ENCODE data around the gene C9orf43. TPM values are rescaled to one million over a fixed set of nuclear protein-coding genes. Genes with fewer than 3 reads are reported as not detected.

The C9orf43 gene
- total RNA-seq, 2 experiments from 2014 or later = 1.8 to 2.9 TPM

GRCh38 chr9:113398796-113399195, 11.8 kb upstream of the C9orf43 start:
- no peak for DNase-seq (ENCODE audit: low spot score)
- no peak for TF ChIP-seq EZH2phosphoT487 (IDR thresholded peaks at IDR 0.05; ENCODE audit: borderline replicate concordance, low read depth, low read length)
- TF ChIP-seq, protein P1, sequence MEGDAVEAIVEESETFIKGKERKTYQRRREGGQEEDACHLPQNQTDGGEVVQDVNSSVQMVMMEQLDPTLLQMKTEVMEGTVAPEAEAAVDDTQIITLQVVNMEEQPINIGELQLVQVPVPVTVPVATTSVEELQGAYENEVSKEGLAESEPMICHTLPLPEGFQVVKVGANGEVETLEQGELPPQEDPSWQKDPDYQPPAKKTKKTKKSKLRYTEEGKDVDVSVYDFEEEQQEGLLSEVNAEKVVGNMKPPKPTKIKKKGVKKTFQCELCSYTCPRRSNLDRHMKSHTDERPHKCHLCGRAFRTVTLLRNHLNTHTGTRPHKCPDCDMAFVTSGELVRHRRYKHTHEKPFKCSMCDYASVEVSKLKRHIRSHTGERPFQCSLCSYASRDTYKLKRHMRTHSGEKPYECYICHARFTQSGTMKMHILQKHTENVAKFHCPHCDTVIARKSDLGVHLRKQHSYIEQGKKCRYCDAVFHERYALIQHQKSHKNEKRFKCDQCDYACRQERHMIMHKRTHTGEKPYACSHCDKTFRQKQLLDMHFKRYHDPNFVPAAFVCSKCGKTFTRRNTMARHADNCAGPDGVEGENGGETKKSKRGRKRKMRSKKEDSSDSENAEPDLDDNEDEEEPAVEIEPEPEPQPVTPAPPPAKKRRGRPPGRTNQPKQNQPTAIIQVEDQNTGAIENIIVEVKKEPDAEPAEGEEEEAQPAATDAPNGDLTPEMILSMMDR (conservative IDR thresholded peaks at IDR 0.05; ENCODE audit: low read length) = no peak
- Histone ChIP-seq H4K20me1 (ENCODE audit: insufficient read depth, low read length) (no peaks in the 10 kb centered on the region), H3K79me2 (ENCODE audit: insufficient read depth, low read depth, low read length) (no peaks in the 10 kb centered on the region), H3K4me1 (ENCODE audit: insufficient read depth, low read length, poor library complexity, severe bottlenecking) (peaks cover 12% of the 10 kb centered on the region), H3K4me3 (ENCODE audit: low read depth, low read length, poor library complexity, severe bottlenecking) (no peak overlapping the region), H3K27ac (ENCODE audit: low read depth, low read length, poor library complexity, severe bottlenecking) (no peak overlapping the region), H3K9me3 (ENCODE audit: low read length) (no peaks in the 10 kb centered on the region), H3K4me2 (ENCODE audit: low read length) (no peak overlapping the region), H3K36me3 (ENCODE audit: insufficient read depth, low read length) (no peaks in the 10 kb centered on the region), H2AFZ (ENCODE audit: low read length) (no peak overlapping the region), H3K9me2 (ENCODE audit: insufficient read depth, low read length) (no peaks in the 10 kb centered on the region)
- intact Hi-C loops (cut with micrococcal nuclease; ENCODE audit: unreplicated experiment) = no loop called here
- ChIA-PET CTCF (ENCODE audit: unreplicated experiment) (no interaction called here), POLR2A (no interaction called here)
- no TSS peak for BruUV-seq (replicated peaks)

DNA sequence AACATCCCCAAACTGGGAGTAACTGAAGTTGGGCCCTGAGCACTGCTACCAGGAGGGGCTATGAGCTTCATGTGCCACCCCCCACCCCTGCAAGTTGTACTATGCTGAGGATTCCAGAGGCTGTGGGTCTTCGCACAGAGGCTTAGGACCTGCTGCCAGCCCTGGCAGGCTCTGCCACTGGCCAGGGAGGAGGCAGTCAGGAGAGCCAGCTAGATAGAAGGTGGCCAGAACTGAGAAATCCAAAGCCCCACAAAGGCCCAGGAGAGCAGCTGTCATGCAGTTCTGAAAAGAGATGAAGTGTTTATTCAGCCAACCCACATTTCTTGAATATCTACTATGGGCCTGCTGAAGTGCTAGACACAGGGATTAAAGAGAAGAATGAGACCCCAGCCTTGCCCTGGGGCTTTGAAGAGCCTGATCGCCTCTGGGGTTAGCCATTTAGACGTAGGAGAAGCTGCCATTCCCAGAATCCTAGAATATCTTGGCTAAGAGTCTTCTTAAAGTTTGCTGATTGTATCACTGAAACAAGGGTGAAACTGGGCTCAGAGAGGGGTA, 10.8 kb upstream of the C9orf43 start:
- no peaks in the 10 kb centered on the region for H3K9me3 ChIP-seq (ENCODE audit: low read length)
- H3K4me1 ChIP-seq (ENCODE audit: insufficient read depth, low read length, poor library complexity, severe bottlenecking) = peaks cover 12% of the 10 kb centered on the region
- CTCF ChIA-PET (ENCODE audit: unreplicated experiment) = no interaction called here
- no peak overlapping the region for H3K4me3 ChIP-seq (ENCODE audit: low read depth, low read length, poor library complexity, severe bottlenecking)
- H3K4me2 ChIP-seq (ENCODE audit: low read length) = peak overlapping the region; percentile 75
- DNase-seq (ENCODE audit: low spot score) = no peak
- H3K79me2 ChIP-seq (ENCODE audit: insufficient read depth, low read depth, low read length) = no peaks in the 10 kb centered on the region
- H3K36me3 ChIP-seq (ENCODE audit: insufficient read depth, low read length) = peaks cover under 1% of the 10 kb centered on the region; the same call in 1 of the 2 replicates
- TF ChIP-seq, protein P1 (conservative IDR thresholded peaks at IDR 0.05; ENCODE audit: low read length) = no peak
- TF ChIP-seq EZH2phosphoT487 (IDR thresholded peaks at IDR 0.05; ENCODE audit: borderline replicate concordance, low read depth, low read length) = no peak
- no peaks in the 10 kb centered on the region for H3K9me2 ChIP-seq (ENCODE audit: insufficient read depth, low read length)
- no peaks in the 10 kb centered on the region for H4K20me1 ChIP-seq (ENCODE audit: insufficient read depth, low read length)
- intact Hi-C loops (cut with micrococcal nuclease; ENCODE audit: unreplicated experiment) = loop anchor here (5.0 kb wide), 1 partner anchor 57 kb away; the partner anchor contains the start of gene WDR31
- no TSS peak for BruUV-seq (replicated peaks)
- no peak overlapping the region for H2AFZ ChIP-seq (ENCODE audit: low read length)
- POLR2A ChIA-PET = interaction anchor here (0.5 to 1.9 kb wide), 3 partner anchors 12 to 125 kb away, joined by 4 to 5 read pairs (median 5); partner anchors contain the start of genes CDC26 and PRPF4
- no peak overlapping the region for H3K27ac ChIP-seq (ENCODE audit: low read depth, low read length, poor library complexity, severe bottlenecking)

All from OCI-LY7 (cell line).